Keratinocyte (primary cell): ENCODE data around the gene CHTOP.

Experiments
- EZH2 ChIP-seq: IDR thresholded peaks from one replicate; pipeline ENCODE4 v1.6.1; 2012; ENCODE audit warnings: inconsistent platforms, mild to moderate bottlenecking, low read length, moderate library complexity
- TF ChIP-seq, protein P1 (sequence below), 3 experiments: IDR thresholded peaks in 1 of 3; conservative IDR thresholded peaks in 1 of 3; optimal IDR thresholded peaks in 1 of 3; 2 replicates in 2 of 3; 3 replicates in 1 of 3; pipeline versions ENCODE3 to v1.5.1; 2011; ENCODE audit warnings: low read length in 3 of 3, mild to moderate bottlenecking in 3 of 3, moderate library complexity in 2 of 3, control low read depth in 1 of 3, inconsistent platforms in 1 of 3; ENCODE audit not compliant: insufficient read depth in 2 of 3; ENCODE audit errors: extremely low read depth in 1 of 3

- TF ChIP-seq, protein P1, sequence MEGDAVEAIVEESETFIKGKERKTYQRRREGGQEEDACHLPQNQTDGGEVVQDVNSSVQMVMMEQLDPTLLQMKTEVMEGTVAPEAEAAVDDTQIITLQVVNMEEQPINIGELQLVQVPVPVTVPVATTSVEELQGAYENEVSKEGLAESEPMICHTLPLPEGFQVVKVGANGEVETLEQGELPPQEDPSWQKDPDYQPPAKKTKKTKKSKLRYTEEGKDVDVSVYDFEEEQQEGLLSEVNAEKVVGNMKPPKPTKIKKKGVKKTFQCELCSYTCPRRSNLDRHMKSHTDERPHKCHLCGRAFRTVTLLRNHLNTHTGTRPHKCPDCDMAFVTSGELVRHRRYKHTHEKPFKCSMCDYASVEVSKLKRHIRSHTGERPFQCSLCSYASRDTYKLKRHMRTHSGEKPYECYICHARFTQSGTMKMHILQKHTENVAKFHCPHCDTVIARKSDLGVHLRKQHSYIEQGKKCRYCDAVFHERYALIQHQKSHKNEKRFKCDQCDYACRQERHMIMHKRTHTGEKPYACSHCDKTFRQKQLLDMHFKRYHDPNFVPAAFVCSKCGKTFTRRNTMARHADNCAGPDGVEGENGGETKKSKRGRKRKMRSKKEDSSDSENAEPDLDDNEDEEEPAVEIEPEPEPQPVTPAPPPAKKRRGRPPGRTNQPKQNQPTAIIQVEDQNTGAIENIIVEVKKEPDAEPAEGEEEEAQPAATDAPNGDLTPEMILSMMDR (optimal IDR thresholded peaks at IDR 0.05 in 1 of 3, IDR thresholded peaks at IDR 0.05 in 1 of 3, conservative IDR thresholded peaks at IDR 0.05 in 1 of 3; ENCODE audit: extremely low read depth in 1 of 3, insufficient read depth in 2 of 3, low read length in 3 of 3): no peak
- TF ChIP-seq EZH2: no peak
These were observed 25.7 kb upstream of the CHTOP start for GRCh38 chr1:153608089-153608682.
